Neuronal stem cell (in vitro differentiated cells): ENCODE measurements around the gene CTSF.

Experiments
- DNase-seq: peaks from one replicate; pipeline ENCODE4 v3.0.0-alpha.2; 2013; ENCODE audit warnings: low spot score
- H2AFZ ChIP-seq: one replicate; pipeline ENCODE4 v1.6.1; 2013; ENCODE audit warnings: mild to moderate bottlenecking, low read length, inconsistent platforms
- H2AK5ac ChIP-seq: 2 replicates; pipeline ENCODE4 v1.6.1; 2013; ENCODE audit warnings: low read depth, mild to moderate bottlenecking, inconsistent platforms, low read length, moderate library complexity, mixed read lengths
- H2BK120ac ChIP-seq: 2 replicates; pipeline ENCODE4 v1.6.1; 2013; ENCODE audit warnings: low read depth, mild to moderate bottlenecking, inconsistent platforms, low read length, moderate library complexity, mixed read lengths
- H2BK12ac ChIP-seq: one replicate; pipeline ENCODE4 v1.6.1; 2013; ENCODE audit warnings: low read length, inconsistent platforms
- H2BK15ac ChIP-seq: 2 replicates; pipeline ENCODE4 v1.6.1; 2013; ENCODE audit warnings: mild to moderate bottlenecking, low read length, inconsistent platforms, mixed read lengths
- H2BK5ac ChIP-seq: one replicate; pipeline ENCODE4 v1.6.1; 2013; ENCODE audit warnings: inconsistent platforms, mild to moderate bottlenecking, low read length, moderate library complexity
- H3K14ac ChIP-seq: one replicate; pipeline ENCODE4 v1.6.1; 2013; ENCODE audit warnings: low read length, inconsistent platforms
- H3K18ac ChIP-seq: 2 replicates; pipeline ENCODE4 v1.6.1; 2013; ENCODE audit warnings: low read length, inconsistent platforms
- H3K23ac ChIP-seq: 2 replicates; pipeline ENCODE4 v1.6.1; 2013; ENCODE audit warnings: low read depth, mild to moderate bottlenecking, mixed read lengths, low read length, inconsistent platforms; ENCODE audit not compliant: poor library complexity
- H3K27ac ChIP-seq: replicated peaks from 3 replicates; pipeline ENCODE4 v1.5.1; 2013; ENCODE audit warnings: low read length, inconsistent platforms
- H3K27me3 ChIP-seq, 3 experiments: 2 replicates each; pipeline ENCODE4 v1.6.1; 2013; ENCODE audit warnings: low read length in 3 of 3, mild to moderate bottlenecking in 2 of 3, inconsistent platforms in 1 of 3, low read depth in 1 of 3, mixed read lengths in 1 of 3, moderate library complexity in 1 of 3; ENCODE audit not compliant: control insufficient read depth in 3 of 3, insufficient read depth in 3 of 3
- H3K36me3 ChIP-seq, 2 donors: replicated peaks in 1 of 2; 2 replicates each; pipeline ENCODE4 v1.6.1; 2013; ENCODE audit warnings: low read length in 2 of 2; ENCODE audit not compliant: control insufficient read depth in 2 of 2, insufficient read depth in 2 of 2
- H3K4ac ChIP-seq: 2 replicates; pipeline ENCODE4 v1.6.1; 2013; ENCODE audit warnings: inconsistent platforms, mild to moderate bottlenecking, low read length, moderate library complexity
- H3K4me1 ChIP-seq, 2 donors: 1 replicate in 1 of 2; 2 replicates in 1 of 2; pipeline ENCODE4 v1.6.1; 2013; ENCODE audit warnings: low read length in 2 of 2, low read depth in 1 of 2; ENCODE audit not compliant: control insufficient read depth in 2 of 2, insufficient read depth in 1 of 2
- H3K4me2 ChIP-seq: one replicate; pipeline ENCODE4 v1.6.1; 2013; ENCODE audit warnings: mild to moderate bottlenecking, low read length, inconsistent platforms; ENCODE audit not compliant: insufficient read depth, poor library complexity, severe bottlenecking
- H3K4me3 ChIP-seq, 2 donors: 2 replicates each; pipeline ENCODE4 v1.5.1; 2013; ENCODE audit warnings: low read length in 2 of 2, mild to moderate bottlenecking in 2 of 2, inconsistent platforms in 1 of 2, moderate library complexity in 1 of 2
- H3K79me1 ChIP-seq: one replicate; pipeline ENCODE4 v1.6.1; 2013; ENCODE audit warnings: low read depth, mild to moderate bottlenecking, inconsistent platforms, low read length, moderate library complexity
- H3K9ac ChIP-seq: one replicate; pipeline ENCODE4 v1.6.1; 2013; ENCODE audit warnings: mild to moderate bottlenecking, low read depth, low read length, inconsistent platforms; ENCODE audit not compliant: poor library complexity
- H3K9me3 ChIP-seq, 2 donors: replicated peaks in 1 of 2; 2 replicates each; pipeline versions ENCODE3 to v1.6.1; 2013; ENCODE audit warnings: low read length in 2 of 2, mild to moderate bottlenecking in 2 of 2, inconsistent platforms in 1 of 2, low read depth in 1 of 2, mixed read lengths in 1 of 2, moderate library complexity in 1 of 2; ENCODE audit not compliant: control insufficient read depth in 2 of 2, insufficient read depth in 1 of 2
- H4K8ac ChIP-seq: one replicate; pipeline ENCODE4 v1.6.1; 2013; ENCODE audit warnings: low read depth, mild to moderate bottlenecking, inconsistent platforms, low read length, moderate library complexity
- H4K91ac ChIP-seq: one replicate; pipeline ENCODE4 v1.6.1; 2013; ENCODE audit warnings: low read length, low read depth, mild to moderate bottlenecking, inconsistent platforms; ENCODE audit not compliant: poor library complexity
- WGBS, 2 donors: extraction: QIAGEN DNeasy Blood & Tissue Kit; methylation state at CpG; one replicate each; pipeline ENCODE4 v1.1.7; 2013; ENCODE audit warnings: missing lambda C conversion rate in 2 of 2, mixed read lengths in 1 of 2; ENCODE audit not compliant: insufficient read length in 2 of 2, insufficient replicate concordance in 1 of 2; ENCODE audit errors: extremely low coverage in 2 of 2; 5-methylcytosine and 5-hydroxymethylcytosine counted together

CTSF gene

DNA sequence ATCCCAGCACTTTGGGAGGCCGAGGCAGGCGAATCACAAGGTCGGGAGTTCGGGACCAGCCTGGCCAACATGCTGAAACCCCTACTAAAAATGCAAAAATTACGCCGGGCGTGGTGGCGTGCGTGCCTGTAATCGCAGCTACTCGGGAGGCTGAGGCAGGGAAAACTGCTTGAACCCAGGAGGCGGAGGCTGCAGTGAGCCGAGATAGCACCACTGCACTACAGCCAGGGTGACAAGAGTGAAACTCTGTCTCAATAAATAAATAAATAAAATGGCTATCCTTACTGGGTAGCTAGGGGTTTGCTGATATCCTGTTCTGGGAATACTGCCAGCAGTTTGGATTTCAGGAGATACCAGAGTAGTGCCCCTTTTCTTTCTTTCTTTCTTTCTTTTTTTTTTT, 45.7 kb upstream of the CTSF start:
- peaks cover 6 to 19% of the 10 kb centered on the region in 2 donors for H3K36me3 ChIP-seq
- H3K9me3 ChIP-seq, result no peaks in the 10 kb centered on the region
- no peak overlapping the region for H3K27ac ChIP-seq
- WGBS, 2 donors, result no CpG with 5 or more reads among the region's 13 CpGs
- no peak overlapping the region for H3K9ac ChIP-seq
- H2AFZ ChIP-seq, result no peak overlapping the region
- H2BK120ac ChIP-seq, result no peak overlapping the region
- H3K4me3 ChIP-seq, result no peak overlapping the region
- no peak overlapping the region for H3K14ac ChIP-seq
- H3K79me1 ChIP-seq, result peaks cover 3% of the 10 kb centered on the region
- H3K4me2 ChIP-seq, result no peak overlapping the region
- no peak overlapping the region for H4K91ac ChIP-seq
- peaks cover 4 to 14% of the 10 kb centered on the region in 2 donors for H3K4me1 ChIP-seq
- no peak for DNase-seq
- H2BK12ac ChIP-seq, result peak overlapping the region; percentile 42
- H4K8ac ChIP-seq, result no peak overlapping the region
- H3K4ac ChIP-seq, result no peak overlapping the region
- no peak overlapping the region for H2BK15ac ChIP-seq
- H3K23ac ChIP-seq, result no peak overlapping the region
- no peak overlapping the region for H3K18ac ChIP-seq
- no peak overlapping the region for H2BK5ac ChIP-seq
- no peaks in the 10 kb centered on the region for H3K27me3 ChIP-seq
- H2AK5ac ChIP-seq, result no peak overlapping the region

DNA sequence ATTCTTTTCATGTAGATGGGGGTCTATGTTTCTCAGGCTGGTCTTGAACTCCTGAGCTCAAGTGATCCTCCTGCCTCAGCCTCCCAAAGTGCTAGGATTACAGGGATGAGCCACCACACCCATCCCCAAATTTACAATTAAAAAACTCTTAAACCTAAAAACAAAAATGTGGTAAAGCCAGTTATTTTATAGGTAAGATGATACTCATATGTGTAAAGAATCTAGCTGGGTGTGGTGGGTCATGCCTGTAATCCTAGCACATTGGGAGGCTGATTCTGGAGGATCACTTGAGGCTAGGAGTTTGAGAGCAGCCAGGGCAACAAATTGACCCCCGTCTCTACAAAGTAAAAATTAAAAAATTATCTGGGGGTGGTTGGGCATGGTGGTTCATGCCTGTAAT, 44.1 kb upstream of the CTSF start:
- Histone ChIP-seq H3K36me3 (peaks cover 0 to 6% of the 10 kb centered on the region in 2 donors), H2BK12ac (no peak overlapping the region), H4K91ac (no peak overlapping the region), H2BK120ac (no peak overlapping the region), H3K23ac (no peak overlapping the region), H2BK15ac (no peak overlapping the region), H2AK5ac (no peak overlapping the region), H3K14ac (no peak overlapping the region), H3K9me3 (no peaks in the 10 kb centered on the region), H2BK5ac (no peak overlapping the region), H4K8ac (no peak overlapping the region), H3K79me1 (peaks cover 3% of the 10 kb centered on the region), H3K9ac (no peak overlapping the region), H3K4me1 (no peaks in the 10 kb centered on the region), H3K18ac (no peak overlapping the region), H3K4me3 (no peak overlapping the region), H3K4ac (no peak overlapping the region), H2AFZ (no peak overlapping the region), H3K4me2 (no peak overlapping the region), H3K27me3 (no peaks in the 10 kb centered on the region), H3K27ac (no peak overlapping the region)
- no peak for DNase-seq
- WGBS, 2 donors, result no CpG with 5 or more reads among the region's 1 CpG

DNA sequence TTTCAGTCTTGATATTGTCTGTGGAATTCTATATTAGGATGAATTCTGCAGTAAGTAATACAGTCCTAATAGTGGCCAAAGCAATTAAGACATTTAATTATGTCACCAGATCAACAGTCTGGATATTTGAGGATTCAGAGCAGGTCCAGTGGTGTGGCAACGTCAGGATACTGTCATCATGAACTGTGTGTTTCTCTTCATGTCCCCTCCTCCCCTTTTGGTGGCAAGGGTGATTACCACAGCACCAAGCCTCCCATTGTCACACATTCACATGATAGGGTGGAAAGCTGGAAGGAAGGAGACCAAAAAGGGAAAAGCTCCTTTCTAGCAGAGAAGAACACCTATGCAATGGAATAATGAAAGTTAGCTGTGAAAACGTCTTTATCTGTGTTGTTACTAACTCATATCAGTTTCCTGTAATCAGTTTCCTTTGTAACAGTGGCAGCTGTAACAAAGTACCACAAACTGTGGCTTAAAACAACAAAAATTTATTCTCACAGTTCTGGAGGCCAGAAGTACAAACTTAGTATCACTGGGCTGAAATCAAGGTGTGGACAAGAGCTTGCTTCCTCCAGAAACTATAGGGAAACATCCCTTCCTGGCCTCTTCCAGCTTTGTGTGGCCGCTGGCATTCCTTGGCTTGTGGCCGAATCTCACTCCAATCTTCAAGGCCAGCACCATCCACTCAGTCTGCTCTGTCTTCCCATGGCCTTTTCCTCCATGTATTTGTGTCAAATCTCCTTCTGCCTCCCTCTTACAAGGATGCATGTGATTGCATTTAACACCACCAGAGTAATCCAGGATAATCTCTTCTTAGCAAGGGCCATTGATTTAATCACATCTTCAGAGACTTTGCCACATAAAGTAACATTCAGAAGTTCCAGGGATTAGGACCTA, 41.6 kb upstream of the CTSF start:
- Histone ChIP-seq H3K4ac (no peak overlapping the region), H3K23ac (no peak overlapping the region), H4K8ac (no peak overlapping the region), H3K4me1 (peaks cover 0 to 1% of the 10 kb centered on the region in 2 donors), H2AFZ (no peak overlapping the region), H3K36me3 (peaks cover 10 to 27% of the 10 kb centered on the region in 2 donors), H2BK120ac (no peak overlapping the region), H2BK12ac (no peak overlapping the region), H3K4me3 (no peak overlapping the region), H3K9ac (no peak overlapping the region), H4K91ac (no peak overlapping the region), H3K79me1 (no peaks in the 10 kb centered on the region), H3K27ac (no peak overlapping the region), H3K4me2 (no peak overlapping the region), H3K9me3 (no peaks in the 10 kb centered on the region), H2BK15ac (no peak overlapping the region), H2BK5ac (no peak overlapping the region), H3K27me3 (no peaks in the 10 kb centered on the region), H3K14ac (no peak overlapping the region), H2AK5ac (no peak overlapping the region), H3K18ac (no peak overlapping the region)
- no CpG with 5 or more reads among the region's 4 CpGs for WGBS, 2 donors
- DNase-seq, result no peak

DNA sequence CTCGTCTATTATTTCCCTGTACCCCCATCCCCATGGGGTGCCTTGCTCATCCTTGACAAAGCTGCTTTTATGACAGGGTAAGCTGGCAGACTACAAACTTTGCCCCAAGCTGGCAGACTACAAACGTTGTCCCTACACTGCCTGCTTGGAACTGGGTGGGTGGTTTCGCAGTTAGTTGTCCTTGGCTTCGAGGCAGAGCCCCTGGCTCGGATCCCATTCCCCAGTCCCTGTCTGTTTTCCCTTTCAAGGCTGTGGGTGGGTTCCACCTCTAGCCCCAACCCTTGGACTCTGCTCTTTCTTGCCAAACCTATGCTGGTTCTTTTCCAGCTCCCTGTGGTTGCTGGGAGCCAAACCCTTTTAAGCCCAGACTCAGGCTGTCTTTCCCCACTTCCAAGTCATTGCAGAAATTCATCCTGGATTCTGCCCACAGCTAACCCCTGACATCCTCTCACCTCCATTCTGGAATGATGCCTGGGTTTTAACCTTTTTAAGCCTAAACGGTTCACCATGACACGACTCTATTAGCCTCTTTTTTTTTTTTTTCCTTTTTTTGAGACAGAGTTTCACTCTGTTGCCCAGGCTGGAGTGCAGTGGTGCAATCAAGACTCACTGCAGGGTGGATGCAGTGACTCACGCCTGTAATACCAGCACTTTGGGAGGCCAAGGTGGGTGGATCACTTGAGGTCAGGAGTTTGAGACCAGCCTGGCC, 38.9 kb upstream of the CTSF start:
- Histone ChIP-seq H2AFZ (no peak overlapping the region), H3K27me3 (no peaks in the 10 kb centered on the region), H3K18ac (no peak overlapping the region), H3K4me3 (no peak overlapping the region), H2AK5ac (no peak overlapping the region), H2BK12ac (no peak overlapping the region), H2BK5ac (no peak overlapping the region), H4K8ac (no peak overlapping the region), H3K36me3 (peaks cover 24 to 47% of the 10 kb centered on the region in 2 donors), H3K4me2 (no peak overlapping the region), H2BK15ac (no peak overlapping the region), H3K4ac (no peak overlapping the region), H2BK120ac (peak overlapping the region; percentile 67), H3K9me3 (peaks cover 0 to 1% of the 10 kb centered on the region in 2 donors), H4K91ac (no peak overlapping the region), H3K27ac (no peak overlapping the region), H3K14ac (no peak overlapping the region), H3K4me1 (peaks cover 0 to 1% of the 10 kb centered on the region in 2 donors), H3K79me1 (no peaks in the 10 kb centered on the region), H3K9ac (no peak overlapping the region), H3K23ac (no peak overlapping the region)
- no CpG with 5 or more reads among the region's 8 CpGs for WGBS, 2 donors
- no peak for DNase-seq
